ENCODE measurements around the gene VWDE.

GRCh38 chr7:12422554-12423320 lies 19.1 kb upstream of the VWDE start:
- TF ChIP-seq, protein P1, sequence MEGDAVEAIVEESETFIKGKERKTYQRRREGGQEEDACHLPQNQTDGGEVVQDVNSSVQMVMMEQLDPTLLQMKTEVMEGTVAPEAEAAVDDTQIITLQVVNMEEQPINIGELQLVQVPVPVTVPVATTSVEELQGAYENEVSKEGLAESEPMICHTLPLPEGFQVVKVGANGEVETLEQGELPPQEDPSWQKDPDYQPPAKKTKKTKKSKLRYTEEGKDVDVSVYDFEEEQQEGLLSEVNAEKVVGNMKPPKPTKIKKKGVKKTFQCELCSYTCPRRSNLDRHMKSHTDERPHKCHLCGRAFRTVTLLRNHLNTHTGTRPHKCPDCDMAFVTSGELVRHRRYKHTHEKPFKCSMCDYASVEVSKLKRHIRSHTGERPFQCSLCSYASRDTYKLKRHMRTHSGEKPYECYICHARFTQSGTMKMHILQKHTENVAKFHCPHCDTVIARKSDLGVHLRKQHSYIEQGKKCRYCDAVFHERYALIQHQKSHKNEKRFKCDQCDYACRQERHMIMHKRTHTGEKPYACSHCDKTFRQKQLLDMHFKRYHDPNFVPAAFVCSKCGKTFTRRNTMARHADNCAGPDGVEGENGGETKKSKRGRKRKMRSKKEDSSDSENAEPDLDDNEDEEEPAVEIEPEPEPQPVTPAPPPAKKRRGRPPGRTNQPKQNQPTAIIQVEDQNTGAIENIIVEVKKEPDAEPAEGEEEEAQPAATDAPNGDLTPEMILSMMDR (IDR thresholded peaks at IDR 0.05) = no peak
- no peak for TF ChIP-seq POLR2A (IDR thresholded peaks at IDR 0.05)
- no peak for TF ChIP-seq POLR2AphosphoS5 (IDR thresholded peaks at IDR 0.05)

Measured in stomach (tissue), 4 donors.